ENCODE data around the gene MRPL39. TPM values are rescaled to one million over a fixed set of nuclear protein-coding genes. Genes with fewer than 3 reads are reported as not detected.
A peak's percentile ranks its signal among the peaks of the same experiment; 100 is the strongest.

MRPL39 gene
- total and polyA plus RNA-seq, 9 of the 15 experiments (the other 6 are each of a cell fraction or from before 2014, with no cell fraction given): 65.4 to 247 (median 105) TPM

DNA sequence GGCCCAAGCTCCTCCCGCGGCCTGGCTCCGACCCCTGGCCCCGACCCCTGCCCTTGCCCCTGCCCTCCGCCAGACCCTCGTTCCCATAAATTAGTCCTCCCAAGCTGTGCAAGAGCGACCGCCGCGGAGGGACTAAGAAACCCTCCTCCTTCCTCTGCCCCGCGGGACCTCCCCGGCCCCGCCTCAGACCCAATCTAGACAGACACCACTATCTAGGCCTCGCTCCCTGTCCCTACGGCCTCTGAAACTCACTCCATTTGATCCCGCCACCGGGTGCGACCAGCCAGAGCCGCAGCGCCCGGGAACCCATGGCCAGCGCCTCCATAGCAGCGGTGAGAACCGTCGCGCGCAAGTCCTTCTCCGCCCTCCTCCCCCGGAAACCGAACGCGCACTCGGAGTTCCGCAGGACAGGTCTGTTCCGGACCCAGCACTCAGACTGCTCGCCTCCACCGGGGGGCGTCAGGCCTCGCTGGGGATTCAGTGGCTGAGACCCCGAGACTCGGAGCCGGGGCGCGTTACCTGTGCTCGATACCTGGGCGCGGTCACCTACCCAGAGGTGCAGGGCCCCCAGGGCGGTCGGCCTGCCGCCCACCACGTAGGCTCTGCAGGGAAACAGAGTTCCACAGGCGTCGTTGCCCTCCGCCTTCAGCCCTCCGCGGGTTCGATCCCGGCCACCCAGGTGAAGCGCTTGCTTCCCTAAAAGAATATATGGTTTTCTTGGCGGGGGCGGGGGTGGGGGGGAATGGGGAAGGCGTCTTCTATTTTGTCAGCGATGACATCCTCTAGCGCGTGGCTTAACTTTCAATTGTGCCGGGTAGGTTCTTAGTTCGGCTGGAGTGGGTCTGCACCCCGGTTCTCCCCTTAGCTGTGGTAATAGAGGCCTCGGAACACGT is at the start of gene MRPL39 (continued):
- TF ChIP-seq, protein P1, sequence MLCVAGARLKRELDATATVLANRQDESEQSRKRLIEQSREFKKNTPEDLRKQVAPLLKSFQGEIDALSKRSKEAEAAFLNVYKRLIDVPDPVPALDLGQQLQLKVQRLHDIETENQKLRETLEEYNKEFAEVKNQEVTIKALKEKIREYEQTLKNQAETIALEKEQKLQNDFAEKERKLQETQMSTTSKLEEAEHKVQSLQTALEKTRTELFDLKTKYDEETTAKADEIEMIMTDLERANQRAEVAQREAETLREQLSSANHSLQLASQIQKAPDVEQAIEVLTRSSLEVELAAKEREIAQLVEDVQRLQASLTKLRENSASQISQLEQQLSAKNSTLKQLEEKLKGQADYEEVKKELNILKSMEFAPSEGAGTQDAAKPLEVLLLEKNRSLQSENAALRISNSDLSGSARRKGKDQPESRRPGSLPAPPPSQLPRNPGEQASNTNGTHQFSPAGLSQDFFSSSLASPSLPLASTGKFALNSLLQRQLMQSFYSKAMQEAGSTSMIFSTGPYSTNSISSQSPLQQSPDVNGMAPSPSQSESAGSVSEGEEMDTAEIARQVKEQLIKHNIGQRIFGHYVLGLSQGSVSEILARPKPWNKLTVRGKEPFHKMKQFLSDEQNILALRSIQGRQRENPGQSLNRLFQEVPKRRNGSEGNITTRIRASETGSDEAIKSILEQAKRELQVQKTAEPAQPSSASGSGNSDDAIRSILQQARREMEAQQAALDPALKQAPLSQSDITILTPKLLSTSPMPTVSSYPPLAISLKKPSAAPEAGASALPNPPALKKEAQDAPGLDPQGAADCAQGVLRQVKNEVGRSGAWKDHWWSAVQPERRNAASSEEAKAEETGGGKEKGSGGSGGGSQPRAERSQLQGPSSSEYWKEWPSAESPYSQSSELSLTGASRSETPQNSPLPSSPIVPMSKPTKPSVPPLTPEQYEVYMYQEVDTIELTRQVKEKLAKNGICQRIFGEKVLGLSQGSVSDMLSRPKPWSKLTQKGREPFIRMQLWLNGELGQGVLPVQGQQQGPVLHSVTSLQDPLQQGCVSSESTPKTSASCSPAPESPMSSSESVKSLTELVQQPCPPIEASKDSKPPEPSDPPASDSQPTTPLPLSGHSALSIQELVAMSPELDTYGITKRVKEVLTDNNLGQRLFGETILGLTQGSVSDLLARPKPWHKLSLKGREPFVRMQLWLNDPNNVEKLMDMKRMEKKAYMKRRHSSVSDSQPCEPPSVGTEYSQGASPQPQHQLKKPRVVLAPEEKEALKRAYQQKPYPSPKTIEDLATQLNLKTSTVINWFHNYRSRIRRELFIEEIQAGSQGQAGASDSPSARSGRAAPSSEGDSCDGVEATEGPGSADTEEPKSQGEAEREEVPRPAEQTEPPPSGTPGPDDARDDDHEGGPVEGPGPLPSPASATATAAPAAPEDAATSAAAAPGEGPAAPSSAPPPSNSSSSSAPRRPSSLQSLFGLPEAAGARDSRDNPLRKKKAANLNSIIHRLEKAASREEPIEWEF (CRISPR knock-in tag; IDR thresholded peaks at IDR 0.05): no peak
- TF ChIP-seq ZNF778 (CRISPR knock-in tag; IDR thresholded peaks at IDR 0.05) (no peak), DACH1 (IDR thresholded peaks at IDR 0.05; ENCODE audit: partially characterized antibody) (no peak), SRSF3 (IDR thresholded peaks at IDR 0.05; ENCODE audit: insufficient read depth, low read length) (no peak), RAD21 (CRISPR knock-in tag; conservative IDR thresholded peaks at IDR 0.05 in 1 of 2, IDR thresholded peaks at IDR 0.05 in 1 of 2) (peak in 1 of 2 experiments; percentile 38; a peak in 3 of 4 replicates), ZNF695 (CRISPR knock-in tag; IDR thresholded peaks at IDR 0.05) (no peak), ESRRA (IDR thresholded peaks at IDR 0.05; ENCODE audit: borderline replicate concordance, low read depth) (peak; percentile 60), ZNF134 (CRISPR knock-in tag; conservative IDR thresholded peaks at IDR 0.05) (no peak), ZNF184 (CRISPR knock-in tag; IDR thresholded peaks at IDR 0.05) (no peak), BACH1 (tag; IDR thresholded peaks at IDR 0.05) (no peak), HDAC3 (IDR thresholded peaks at IDR 0.05; ENCODE audit: borderline replicate concordance, partially characterized antibody) (peak; percentile 30), U2AF2 (optimal IDR thresholded peaks at IDR 0.05; ENCODE audit: low read depth, low read length) (no peak), TAF15 (IDR thresholded peaks at IDR 0.05; ENCODE audit: low read depth, low read length) (no peak), ZBTB1 (CRISPR knock-in tag; IDR thresholded peaks at IDR 0.05; ENCODE audit: borderline replicate concordance, low read depth) (no peak), BRD4 (IDR thresholded peaks at IDR 0.05) (peak; percentile 87), HCFC1 (IDR thresholded peaks at IDR 0.05; ENCODE audit: low read depth, low read length) (peak; percentile 86)
- TF ChIP-seq, protein P2, sequence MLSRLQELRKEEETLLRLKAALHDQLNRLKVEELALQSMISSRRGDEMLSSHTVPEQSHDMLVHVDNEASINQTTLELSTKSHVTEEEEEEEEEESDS (CRISPR knock-in tag; IDR thresholded peaks at IDR 0.05): no peak
- TF ChIP-seq, protein P3, sequence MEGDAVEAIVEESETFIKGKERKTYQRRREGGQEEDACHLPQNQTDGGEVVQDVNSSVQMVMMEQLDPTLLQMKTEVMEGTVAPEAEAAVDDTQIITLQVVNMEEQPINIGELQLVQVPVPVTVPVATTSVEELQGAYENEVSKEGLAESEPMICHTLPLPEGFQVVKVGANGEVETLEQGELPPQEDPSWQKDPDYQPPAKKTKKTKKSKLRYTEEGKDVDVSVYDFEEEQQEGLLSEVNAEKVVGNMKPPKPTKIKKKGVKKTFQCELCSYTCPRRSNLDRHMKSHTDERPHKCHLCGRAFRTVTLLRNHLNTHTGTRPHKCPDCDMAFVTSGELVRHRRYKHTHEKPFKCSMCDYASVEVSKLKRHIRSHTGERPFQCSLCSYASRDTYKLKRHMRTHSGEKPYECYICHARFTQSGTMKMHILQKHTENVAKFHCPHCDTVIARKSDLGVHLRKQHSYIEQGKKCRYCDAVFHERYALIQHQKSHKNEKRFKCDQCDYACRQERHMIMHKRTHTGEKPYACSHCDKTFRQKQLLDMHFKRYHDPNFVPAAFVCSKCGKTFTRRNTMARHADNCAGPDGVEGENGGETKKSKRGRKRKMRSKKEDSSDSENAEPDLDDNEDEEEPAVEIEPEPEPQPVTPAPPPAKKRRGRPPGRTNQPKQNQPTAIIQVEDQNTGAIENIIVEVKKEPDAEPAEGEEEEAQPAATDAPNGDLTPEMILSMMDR (IDR thresholded peaks at IDR 0.05 in 2 of 3, conservative IDR thresholded peaks at IDR 0.05 in 1 of 3; ENCODE audit: insufficient read depth in 2 of 3, low read depth in 1 of 3, low read length in 3 of 3): peak; percentile 72 to 83 (median 82)
- TF ChIP-seq, protein P4, sequence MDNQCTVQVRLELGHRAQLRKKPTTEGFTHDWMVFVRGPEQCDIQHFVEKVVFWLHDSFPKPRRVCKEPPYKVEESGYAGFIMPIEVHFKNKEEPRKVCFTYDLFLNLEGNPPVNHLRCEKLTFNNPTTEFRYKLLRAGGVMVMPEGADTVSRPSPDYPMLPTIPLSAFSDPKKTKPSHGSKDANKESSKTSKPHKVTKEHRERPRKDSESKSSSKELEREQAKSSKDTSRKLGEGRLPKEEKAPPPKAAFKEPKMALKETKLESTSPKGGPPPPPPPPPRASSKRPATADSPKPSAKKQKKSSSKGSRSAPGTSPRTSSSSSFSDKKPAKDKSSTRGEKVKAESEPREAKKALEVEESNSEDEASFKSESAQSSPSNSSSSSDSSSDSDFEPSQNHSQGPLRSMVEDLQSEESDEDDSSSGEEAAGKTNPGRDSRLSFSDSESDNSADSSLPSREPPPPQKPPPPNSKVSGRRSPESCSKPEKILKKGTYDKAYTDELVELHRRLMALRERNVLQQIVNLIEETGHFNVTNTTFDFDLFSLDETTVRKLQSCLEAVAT (IDR thresholded peaks at IDR 0.05): peak; percentile 70 to 97; a peak in 3 of 4 replicates
